HG03097 (cell line): ENCODE results near the gene ROBO4.

Source experiments
- ATAC-seq: cut with Tn5 transposase; IDR thresholded peaks from one replicate; pipeline ENCODE4 v1.9.1; 2021; ENCODE audit not compliant: unreplicated experiment, low FRiP score

The ROBO4 gene

GRCh38 chr11:124920356-124920755 is 22.7 kb upstream of the ROBO4 start:
- no peak for ATAC-seq

- ATAC-seq: no peak
Observed at GRCh38 chr11:124919898-124920297, 22.2 kb upstream of the ROBO4 start.

DNA sequence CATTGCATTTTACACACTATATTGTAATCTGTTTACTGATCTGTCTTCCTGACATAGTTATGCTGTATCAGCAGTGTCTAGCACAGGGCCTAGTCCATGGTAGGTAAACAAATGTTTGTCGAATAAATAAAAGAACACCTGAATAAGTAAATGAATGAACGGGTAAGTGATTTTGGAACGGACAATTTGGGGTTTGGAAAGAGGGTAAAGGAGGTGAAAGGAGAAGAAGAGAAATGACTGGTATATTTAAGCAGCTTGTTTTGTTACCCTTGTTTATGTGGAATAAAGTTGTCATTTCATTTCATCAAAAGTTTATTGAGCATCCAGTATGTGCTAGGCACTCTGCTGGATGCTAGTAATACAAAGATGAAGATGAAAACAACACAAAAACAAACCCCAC is 21.3 kb upstream of the ROBO4 start, which contains the start of gene HEPN1:
TSS of gene HEPN1 (plus strand) at position 301 of the 400 bp plus-strand sequence.
- ATAC-seq: no peak

- no peak for ATAC-seq
Observed at GRCh38 chr11:124917115-124917637, 19.5 kb upstream of the ROBO4 start.

GRCh38 chr11:124916370-124916710 is 18.7 kb upstream of the ROBO4 start:
- ATAC-seq: no peak

DNA sequence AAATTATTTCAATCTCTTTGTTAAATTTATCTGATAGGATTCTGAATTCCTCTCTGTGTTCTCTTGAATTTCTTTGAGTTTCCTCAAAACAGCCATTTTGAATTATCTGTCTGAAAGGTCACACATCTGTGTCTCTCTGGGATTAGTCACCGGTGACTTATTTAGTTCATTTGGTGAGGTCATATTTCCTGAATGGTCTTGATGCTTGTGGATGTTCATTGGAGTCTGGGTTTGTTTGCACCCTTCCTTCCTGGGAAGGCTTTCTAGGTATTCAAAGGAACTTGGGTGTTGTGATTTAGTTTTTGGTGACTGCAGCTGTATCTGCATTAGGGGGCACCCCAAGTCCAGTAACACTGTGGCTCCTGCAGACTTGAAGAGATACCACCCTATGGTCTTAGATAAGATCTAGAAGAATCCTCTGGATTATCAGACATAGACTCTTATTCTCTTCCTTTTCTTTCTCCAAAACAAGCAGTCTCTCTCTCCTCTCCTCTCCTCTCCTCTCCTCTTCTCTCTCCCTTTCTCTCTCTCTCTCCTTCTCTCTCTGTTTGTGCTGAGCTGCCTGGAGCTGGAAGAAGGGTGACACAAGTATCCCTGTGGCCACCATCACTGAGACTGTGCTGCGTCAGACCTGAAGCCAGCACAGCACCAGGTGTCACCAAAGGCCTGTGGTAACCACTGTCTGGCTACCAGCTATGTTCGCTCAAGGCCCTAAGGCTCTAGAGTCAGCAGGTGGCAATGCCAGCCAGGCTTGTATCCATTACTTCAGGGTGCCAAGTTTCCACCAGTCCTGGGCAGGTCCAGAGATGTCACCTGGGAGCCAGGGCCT is 18.1 kb upstream of the ROBO4 start:
- no peak for ATAC-seq

DNA sequence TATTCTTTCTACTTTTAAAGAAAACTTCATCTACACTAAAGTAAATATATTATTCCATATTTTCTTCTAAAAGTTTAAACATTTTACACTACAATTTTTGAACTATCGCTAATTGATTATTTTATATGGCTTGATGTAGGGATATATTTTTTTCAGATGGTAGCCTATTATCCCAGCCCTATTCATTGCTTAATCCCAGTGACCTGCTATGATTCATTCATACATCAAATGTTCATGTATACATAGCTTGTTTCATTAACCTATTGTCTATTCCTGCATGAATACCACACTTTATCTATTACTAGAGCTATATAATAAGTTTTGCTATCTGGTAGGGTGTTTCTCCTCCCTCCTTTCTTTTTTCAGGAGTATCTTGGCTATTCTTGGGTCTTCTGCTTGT is 5.0 kb upstream of the ROBO4 start:
- ATAC-seq: no peak

DNA sequence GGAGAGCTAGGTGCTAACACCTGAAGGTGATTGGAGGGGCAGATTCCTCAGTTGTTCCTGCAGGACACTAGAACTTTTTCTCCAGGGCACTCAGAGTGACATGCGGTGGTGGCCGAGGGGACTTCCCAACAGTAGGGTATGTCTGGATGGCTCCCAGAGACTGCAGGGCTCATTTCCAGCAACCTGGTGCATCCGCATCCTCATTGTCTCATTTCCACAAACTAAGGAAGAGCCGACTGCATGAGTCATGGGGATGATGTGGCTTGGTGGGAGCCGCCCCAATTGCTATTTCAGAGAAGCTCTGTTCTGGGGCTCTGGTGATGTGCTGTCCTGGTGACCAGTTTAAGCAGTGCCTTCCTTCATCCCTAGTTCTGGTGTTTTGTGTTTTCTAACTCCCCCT is 2.8 kb upstream of the ROBO4 start:
- ATAC-seq: no peak

DNA sequence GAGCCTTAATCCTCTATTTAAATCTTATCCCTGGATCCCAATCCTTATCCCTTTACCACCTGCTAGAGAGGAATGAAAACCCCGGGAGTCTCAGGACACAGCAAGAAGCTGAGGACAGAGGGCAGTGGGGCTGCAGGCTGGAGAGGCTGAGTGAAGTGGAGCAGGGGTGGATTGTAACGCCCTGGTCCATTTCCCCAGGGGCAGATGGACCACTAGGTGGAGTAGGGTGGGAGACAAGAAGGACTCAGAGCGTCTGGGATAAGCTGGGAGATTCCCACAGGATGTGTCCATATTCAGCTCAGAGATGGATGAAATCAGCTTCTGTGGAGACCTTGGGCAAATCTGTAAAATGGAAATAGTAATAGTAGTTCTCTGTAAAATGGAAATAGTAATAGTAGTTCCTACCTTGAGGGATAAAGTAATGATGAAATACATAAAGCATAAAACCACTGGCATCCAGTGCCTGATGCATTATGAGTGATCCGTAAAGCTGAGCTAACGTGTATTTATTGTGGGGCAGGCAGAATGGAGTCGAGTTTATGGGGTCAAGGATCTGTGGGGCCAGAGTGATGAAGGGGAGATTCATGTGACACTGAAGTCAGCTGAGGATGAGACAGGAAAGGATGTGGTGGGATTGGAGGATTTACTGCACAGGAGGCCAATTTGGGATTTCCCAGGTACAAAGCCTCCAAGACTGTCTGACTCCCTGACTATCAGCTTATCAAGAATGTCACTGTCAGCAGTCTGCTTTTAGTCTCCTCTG is 1.9 kb upstream of the ROBO4 start:
- no peak for ATAC-seq

DNA sequence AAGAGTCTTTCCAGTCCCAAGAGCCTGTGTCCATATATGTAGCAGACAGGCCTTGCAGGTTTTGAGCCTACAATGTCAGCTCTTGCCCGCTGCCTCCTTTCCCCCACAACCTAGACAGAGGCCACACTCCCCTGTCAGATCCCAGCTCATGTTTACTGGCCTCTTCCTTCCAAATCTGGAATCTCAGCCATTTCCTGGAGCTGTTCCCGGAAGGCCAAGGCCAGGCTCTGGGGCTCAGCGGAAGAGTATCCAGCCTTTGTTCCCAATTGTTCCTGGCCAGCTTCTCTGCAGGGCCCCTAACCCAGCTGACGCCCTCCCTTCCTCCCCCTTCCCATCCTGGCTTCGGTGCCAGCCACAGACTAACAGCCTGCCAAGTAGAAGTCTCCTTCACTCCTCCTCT is 1.0 kb upstream of the ROBO4 start:
- no peak for ATAC-seq

- ATAC-seq: no peak
Observed at GRCh38 chr11:124898263-124898680, 607 bp upstream of the ROBO4 start.

- ATAC-seq: no peak
Observed at GRCh38 chr11:124896821-124897391, 759 bp downstream of the ROBO4 start.

DNA sequence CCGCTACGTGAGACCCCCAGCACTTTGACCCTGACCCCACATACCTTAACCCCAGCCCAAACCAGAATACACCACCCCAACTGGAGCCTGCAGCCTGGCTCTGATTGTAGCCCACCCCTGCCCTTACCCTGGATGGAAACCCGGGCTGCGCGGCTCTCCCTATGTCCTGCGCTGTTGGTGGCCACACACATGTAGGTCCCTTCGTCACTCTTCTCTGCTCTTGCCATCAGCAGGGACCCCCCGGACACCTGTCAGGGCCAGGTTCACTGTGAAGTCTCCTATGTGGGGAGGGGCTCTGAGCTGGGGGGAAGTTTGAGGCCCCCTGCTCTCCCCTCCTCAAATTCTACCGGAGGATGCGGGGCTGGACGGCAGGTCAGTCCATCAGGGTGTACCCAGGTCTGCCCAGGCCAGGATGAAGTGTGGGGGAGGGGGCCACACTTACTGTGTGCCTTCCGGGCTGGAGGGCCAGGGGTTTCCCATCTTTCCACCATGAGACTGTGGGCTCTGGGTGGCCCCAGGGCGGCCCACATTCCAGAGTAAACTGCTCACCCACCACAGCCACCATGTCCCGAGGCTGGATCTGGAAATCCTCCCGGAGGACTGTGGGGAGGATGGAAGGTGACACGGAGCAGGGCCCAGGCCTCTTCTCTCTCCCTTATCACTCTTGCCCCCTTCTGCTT is 1.5 kb downstream of the ROBO4 start:
- no peak for ATAC-seq

DNA sequence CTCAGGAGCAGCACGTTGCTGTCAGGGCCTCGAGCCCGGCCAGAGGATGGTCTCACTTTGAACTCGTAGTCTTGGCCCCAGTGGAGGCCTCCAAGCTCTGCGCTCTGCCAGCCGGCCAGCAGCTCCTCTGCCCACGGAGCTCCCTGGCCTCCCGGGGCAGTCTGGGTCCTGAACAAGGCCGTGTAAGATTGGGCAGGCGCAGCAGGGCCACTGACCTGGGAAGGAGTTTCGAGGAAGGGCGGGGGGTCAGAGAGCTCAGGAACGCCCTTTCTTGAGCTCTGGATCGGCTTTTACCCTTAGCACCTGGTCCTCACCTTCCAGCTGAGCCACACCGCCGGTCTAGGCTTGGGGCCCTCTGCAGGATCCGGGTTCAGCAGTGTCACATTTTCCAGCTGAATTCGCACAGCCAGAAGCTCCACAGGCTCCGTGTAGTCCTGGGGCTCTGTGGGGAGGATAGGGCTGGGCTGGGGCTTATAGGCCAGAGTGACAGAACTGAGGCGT is 2.1 kb downstream of the ROBO4 start:
- no peak for ATAC-seq

DNA sequence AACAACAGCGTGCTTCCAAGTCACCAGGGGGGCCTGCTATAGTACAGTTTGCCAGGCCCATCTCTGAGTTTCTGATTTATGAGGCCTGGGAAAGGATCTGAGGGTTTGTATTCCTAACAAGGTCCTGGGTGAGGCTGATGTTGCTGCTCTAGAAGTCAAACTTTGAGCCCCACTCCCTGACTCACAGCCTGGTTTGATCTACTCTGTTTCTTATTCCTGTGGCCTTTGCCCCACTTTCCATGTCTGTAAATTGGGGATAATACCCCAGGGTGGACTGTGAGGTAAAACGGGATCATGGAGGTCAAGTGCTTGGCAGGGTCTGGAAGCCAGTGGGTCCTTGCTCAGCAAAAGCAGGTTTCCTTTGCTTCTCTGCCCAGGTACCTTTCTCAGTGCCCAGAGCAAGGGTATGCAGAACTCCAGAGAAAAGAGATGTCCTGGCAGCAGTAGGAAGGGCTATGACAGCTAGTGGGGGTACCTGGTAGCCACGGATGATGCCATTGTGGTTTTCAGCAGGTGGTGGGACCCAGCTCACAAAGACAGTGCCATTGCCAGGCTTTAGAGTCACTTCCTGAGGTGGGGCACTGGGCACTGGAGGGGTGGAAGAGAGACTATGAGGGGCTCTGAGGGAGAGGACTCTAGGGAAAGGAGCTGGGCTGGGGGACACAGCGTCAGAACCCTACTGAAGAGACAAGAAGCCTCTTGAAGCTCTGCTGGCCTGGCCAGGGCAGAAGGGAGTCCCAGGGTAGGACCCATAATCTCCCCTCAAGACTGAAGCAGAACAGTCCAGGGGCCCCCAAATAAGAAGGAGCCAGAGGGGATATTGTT is 2.8 kb downstream of the ROBO4 start:
- no peak for ATAC-seq

DNA sequence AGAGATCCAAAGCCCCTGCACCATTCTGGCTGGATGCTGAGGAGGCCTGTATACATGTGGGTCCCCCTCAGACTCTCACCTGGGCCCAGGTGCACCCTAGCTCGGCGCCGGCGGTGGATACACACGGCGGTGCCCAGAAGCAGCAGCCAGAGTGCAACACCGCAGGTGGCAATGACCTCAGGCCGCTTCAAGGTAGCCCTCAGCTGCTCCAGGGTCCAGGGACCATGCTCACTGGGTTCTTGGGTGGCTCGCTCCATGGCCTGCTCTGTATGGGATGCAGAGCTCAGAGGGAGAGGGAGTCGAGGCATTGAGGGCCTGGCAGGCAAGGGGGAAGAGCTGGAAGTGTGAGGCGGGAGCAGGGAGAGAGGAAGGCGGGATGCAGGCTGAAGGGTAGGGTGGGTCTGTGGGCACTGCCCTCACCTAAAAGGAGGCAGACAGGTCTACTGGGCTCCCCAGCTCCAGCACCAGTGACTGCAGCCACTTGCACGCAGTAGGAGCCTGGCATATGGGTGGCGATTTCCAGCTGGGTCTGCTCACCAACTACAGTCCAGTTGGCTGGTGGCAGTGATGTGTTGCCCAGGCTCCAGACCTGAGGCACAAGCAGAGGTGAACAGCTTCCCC is 3.8 kb downstream of the ROBO4 start:
- ATAC-seq: no peak

DNA sequence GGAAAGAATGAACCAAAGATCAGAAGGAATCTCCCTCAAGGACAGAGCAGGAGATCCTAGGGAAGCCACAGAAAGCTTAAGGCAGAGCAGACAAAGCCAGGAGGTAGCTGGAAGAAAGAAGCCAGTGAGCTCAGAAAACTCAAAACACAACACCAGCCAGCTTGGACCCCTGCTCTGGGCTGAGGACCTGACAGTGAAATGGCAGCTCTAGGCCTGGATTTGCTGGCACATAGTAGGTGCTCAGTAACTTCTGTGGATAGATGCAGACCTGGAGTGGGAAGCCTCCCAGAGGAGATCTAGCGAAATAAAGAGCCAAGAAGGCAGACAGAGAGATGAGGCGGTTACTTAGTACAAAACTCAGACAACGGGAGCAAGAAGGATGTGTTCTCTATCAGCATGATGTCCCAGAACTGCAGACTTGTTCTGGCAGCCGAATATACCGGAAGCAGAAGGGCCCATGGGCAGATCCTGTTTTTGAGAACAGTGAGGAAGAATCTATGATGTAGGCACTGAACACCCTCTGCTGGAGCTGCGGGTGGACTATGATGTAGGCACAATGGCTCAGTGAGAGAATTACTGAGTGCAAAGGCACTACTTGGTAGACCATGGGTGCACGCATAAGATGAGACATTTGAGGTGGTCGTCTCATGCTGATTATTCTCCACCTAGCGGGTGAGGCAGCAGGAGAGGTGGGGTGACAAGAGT is 4.8 kb downstream of the ROBO4 start:
- ATAC-seq: no peak

DNA sequence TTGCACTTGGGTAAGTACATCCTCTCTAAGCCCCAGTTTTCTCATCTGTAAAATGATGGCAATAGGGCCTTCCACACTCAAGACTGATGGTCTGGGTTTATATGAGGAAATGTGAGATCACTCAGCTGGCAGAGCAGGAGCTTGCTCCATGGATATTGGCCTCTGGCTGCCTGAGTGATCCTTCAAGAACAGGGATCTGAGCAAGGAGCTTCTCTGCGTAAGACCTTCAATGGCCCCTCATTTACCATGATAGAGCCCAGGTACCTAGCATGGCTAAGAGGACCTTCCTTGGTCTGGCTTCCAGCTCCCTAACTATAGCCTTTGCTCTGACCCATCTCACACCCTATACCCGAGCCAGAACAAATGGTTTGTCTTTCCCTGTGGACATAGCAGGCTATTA is 5.5 kb downstream of the ROBO4 start:
- no peak for ATAC-seq

DNA sequence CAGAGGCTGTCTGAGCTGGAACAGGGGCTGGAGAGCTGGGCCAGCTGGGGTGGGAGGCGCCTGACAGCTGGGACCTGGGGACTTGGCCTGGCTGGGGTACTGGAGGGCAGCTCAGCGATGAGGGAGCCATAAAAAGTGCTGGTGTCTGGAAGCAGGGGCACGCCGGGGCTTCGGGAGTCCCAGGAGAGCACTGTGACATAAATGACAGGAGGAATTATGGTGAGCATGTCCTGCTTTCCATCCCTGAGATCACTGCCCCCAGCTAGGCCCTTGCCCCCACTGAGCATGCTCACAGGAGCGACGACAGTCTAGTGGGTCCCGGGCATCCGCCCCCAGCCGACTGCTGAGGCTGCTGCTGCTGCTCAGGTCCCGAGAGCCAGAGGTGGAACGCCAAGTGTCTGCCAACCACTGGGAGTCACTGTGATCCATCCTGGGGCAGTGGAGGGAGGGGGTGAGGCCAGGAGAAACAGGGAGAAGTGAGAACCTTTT is 6.2 kb downstream of the ROBO4 start:
- no peak for ATAC-seq
